GM23338 (cell line): ENCODE results near the gene ZBTB48. TPM values are rescaled to one million over a fixed set of nuclear protein-coding genes. Genes with fewer than 3 reads are reported as not detected.
A peak's percentile ranks its signal among the peaks of the same experiment; 100 is the strongest.

Experiments used
- ATAC-seq: fragments of 200-7000 bp; cut with Tn5 transposase; 3 replicates; pipeline ENCODE4 v1.9.1; 2020
- DNase-seq: peaks from one replicate; pipeline ENCODE4 v3.0.0-alpha.2; 2015; ENCODE audit warnings: low spot score
- H2AFZ ChIP-seq: fragments of 200-600 bp; sonication (generic); 2 replicates; pipeline ENCODE4 v1.8.0; 2016; ENCODE audit warnings: antibody characterized with exemption, mild to moderate bottlenecking, moderate library complexity
- H3F3A ChIP-seq: fragments of 200-600 bp; sonication (generic); replicated peaks from 2 replicates; pipeline ENCODE4 v1.8.0; 2017; ENCODE audit warnings: antibody characterized with exemption, mixed run types, low read depth
- H3K27ac ChIP-seq: fragments of 200-600 bp; sonication (generic); 2 replicates; pipeline ENCODE4 v1.6.1; 2016; ENCODE audit warnings: low read depth
- H3K27me3 ChIP-seq: fragments of 200-600 bp; sonication (generic); 2 replicates; pipeline ENCODE4 v1.8.0; 2016; ENCODE audit warnings: mild to moderate bottlenecking, mixed run types, moderate library complexity; ENCODE audit not compliant: insufficient read depth
- H3K36me3 ChIP-seq: fragments of 200-600 bp; sonication (generic); 2 replicates; pipeline ENCODE4 v1.8.0; 2016; ENCODE audit warnings: mild to moderate bottlenecking; ENCODE audit not compliant: insufficient read depth
- H3K4me1 ChIP-seq: fragments of 200-600 bp; sonication (generic); 2 replicates; pipeline ENCODE4 v1.8.0; 2016; ENCODE audit warnings: mild to moderate bottlenecking, moderate library complexity; ENCODE audit not compliant: insufficient read depth
- H3K4me2 ChIP-seq: fragments of 200-600 bp; sonication (generic); 2 replicates; pipeline ENCODE4 v1.7.1; 2017; ENCODE audit warnings: mixed run types
- H3K4me3 ChIP-seq: fragments of 200-600 bp; sonication (generic); 2 replicates; pipeline ENCODE4 v1.6.1; 2016; ENCODE audit warnings: mixed run types
- H3K79me2 ChIP-seq: fragments of 200-600 bp; sonication (generic); replicated peaks from 2 replicates; pipeline ENCODE4 v1.8.0; 2017; ENCODE audit warnings: mild to moderate bottlenecking; ENCODE audit not compliant: insufficient read depth
- H3K9me2 ChIP-seq: fragments of 200-600 bp; sonication (generic); 2 replicates; pipeline ENCODE4 v1.8.0; 2017; ENCODE audit not compliant: insufficient read depth
- H4K20me1 ChIP-seq: fragments of 200-600 bp; sonication (generic); replicated peaks from 2 replicates; pipeline ENCODE4 v1.8.0; 2017; ENCODE audit warnings: mild to moderate bottlenecking; ENCODE audit not compliant: insufficient read depth
- H3K27ac Mint-ChIP-seq: 2 replicates; pipeline ENCODE4 v1.8.0; 2020; ENCODE audit warnings: inconsistent platforms, mild to moderate bottlenecking, moderate library complexity, mixed read lengths
- H3K27me3 Mint-ChIP-seq: 3 replicates; pipeline ENCODE4 v1.8.0; 2022; ENCODE audit warnings: low read depth, mild to moderate bottlenecking, moderate library complexity, mixed read lengths, inconsistent platforms; ENCODE audit not compliant: insufficient read depth, poor library complexity
- H3K36me3 Mint-ChIP-seq: 3 replicates; pipeline ENCODE4 v1.8.0; 2021; ENCODE audit warnings: low read depth, mild to moderate bottlenecking, inconsistent platforms, moderate library complexity, mixed read lengths
- H3K4me1 Mint-ChIP-seq: 3 replicates; pipeline ENCODE4 v1.8.0; 2020; ENCODE audit warnings: mild to moderate bottlenecking, inconsistent platforms, mixed read lengths
- H3K4me3 Mint-ChIP-seq: 3 replicates; pipeline ENCODE4 v1.8.0; 2021; ENCODE audit warnings: moderate library complexity, mild to moderate bottlenecking, inconsistent platforms, mixed read lengths
- H3K9me3 Mint-ChIP-seq: 3 replicates; pipeline ENCODE4 v1.8.0; 2020; ENCODE audit warnings: moderate library complexity, mild to moderate bottlenecking, inconsistent platforms, mixed read lengths
- CREB1 ChIP-seq: fragments of 250-450 bp; sonication (Bioruptor Pico); IDR thresholded peaks from 2 replicates; pipeline ENCODE4 v1.5.0; 2020; ENCODE audit warnings: low read depth, mild to moderate bottlenecking, moderate library complexity
- EZH2phosphoT487 ChIP-seq: fragments of 200-600 bp; sonication (generic); IDR thresholded peaks from one replicate; pipeline ENCODE4 v1.8.1; 2018; ENCODE audit warnings: antibody characterized with exemption; ENCODE audit not compliant: unreplicated experiment
- JUNB ChIP-seq: IDR thresholded peaks from one replicate; pipeline ENCODE4 v1.6.1; 2016; ENCODE audit warnings: antibody characterized with exemption; ENCODE audit not compliant: unreplicated experiment
- POLR2AphosphoS5 ChIP-seq: IDR thresholded peaks from 2 replicates; pipeline ENCODE4 v1.6.1; 2016; ENCODE audit warnings: antibody characterized with exemption, low read depth
- STAT1 ChIP-seq: IDR thresholded peaks from one replicate; pipeline ENCODE4 v1.6.1; 2016; ENCODE audit warnings: antibody characterized with exemption; ENCODE audit not compliant: unreplicated experiment
- ZNF331 ChIP-seq: fragments of 250-450 bp; sonication (Bioruptor Pico); IDR thresholded peaks from 2 replicates; pipeline ENCODE4 v1.5.0; 2020; ENCODE audit warnings: low read depth, mild to moderate bottlenecking, moderate library complexity
- polyA plus RNA-seq: library from polyadenylated mRNA; unstranded; fragments of >200 nt; fragmentation: Nextera tagmentation; extraction: Ambion mirVana; gene quantifications from 2 replicates; pipeline ENCODE4 v1.2.1, GENCODE V29; 2016
- total RNA-seq: library from RNA; depleted of rRNA; stranded (reverse); fragments of >200 nt; shearing (Covaris generic); gene quantifications from 2 replicates; pipeline ENCODE4 v1.2.3, GENCODE V29; 2014
- TF ChIP-seq, protein P1 (sequence below): IDR thresholded peaks from 2 replicates; pipeline ENCODE4 v1.6.1; 2016; ENCODE audit warnings: antibody characterized with exemption
- TF ChIP-seq, protein P2 (sequence below), 2 experiments: fragments of 200-600 bp in 1 of 2; sonication (generic) in 1 of 2; conservative IDR thresholded peaks; 2 replicates each; pipeline versions ENCODE4 v1.5.1 to v1.6.1; 2016 to 2017; ENCODE audit warnings: antibody characterized with exemption in 2 of 2, low read depth in 2 of 2, mild to moderate bottlenecking in 2 of 2, moderate library complexity in 1 of 2
- TF ChIP-seq, protein P3 (sequence below): IDR thresholded peaks from one replicate; pipeline ENCODE4 v1.6.1; 2018; ENCODE audit warnings: antibody characterized with exemption; ENCODE audit not compliant: unreplicated experiment
- TF ChIP-seq, protein P4 (sequence below): fragments of 250-450 bp; sonication (Bioruptor Pico); IDR thresholded peaks from 2 replicates; pipeline ENCODE4 v1.5.0; 2020; ENCODE audit warnings: mild to moderate bottlenecking, moderate library complexity

Gene ZBTB48
- total and polyA plus RNA-seq, 2 experiments from 2014 or later = 17.3 to 25.5 TPM

DNA sequence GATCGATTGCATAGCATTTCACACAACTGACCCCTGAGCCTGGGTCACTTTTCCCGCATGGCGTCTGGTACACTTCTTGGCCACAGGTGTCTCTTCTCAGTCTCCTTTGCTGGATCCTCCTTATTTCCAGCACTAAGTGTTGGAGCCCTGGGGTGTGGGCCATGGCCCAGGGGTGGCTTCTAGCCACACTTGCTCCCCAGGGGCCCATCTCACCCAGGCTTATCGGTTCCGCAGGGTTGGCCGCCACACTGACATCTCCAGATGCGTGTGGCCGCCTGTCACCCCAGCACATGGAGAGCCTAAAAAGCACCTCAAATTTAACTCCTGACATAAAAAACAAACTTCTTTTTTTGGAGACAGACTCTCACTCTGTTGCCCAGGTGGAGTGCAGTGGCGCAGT is 47.2 kb downstream of the ZBTB48 start (continued):
- TF ChIP-seq, protein P1, sequence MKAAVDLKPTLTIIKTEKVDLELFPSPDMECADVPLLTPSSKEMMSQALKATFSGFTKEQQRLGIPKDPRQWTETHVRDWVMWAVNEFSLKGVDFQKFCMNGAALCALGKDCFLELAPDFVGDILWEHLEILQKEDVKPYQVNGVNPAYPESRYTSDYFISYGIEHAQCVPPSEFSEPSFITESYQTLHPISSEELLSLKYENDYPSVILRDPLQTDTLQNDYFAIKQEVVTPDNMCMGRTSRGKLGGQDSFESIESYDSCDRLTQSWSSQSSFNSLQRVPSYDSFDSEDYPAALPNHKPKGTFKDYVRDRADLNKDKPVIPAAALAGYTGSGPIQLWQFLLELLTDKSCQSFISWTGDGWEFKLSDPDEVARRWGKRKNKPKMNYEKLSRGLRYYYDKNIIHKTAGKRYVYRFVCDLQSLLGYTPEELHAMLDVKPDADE = no peak
- no peak for TF ChIP-seq POLR2AphosphoS5

DNA sequence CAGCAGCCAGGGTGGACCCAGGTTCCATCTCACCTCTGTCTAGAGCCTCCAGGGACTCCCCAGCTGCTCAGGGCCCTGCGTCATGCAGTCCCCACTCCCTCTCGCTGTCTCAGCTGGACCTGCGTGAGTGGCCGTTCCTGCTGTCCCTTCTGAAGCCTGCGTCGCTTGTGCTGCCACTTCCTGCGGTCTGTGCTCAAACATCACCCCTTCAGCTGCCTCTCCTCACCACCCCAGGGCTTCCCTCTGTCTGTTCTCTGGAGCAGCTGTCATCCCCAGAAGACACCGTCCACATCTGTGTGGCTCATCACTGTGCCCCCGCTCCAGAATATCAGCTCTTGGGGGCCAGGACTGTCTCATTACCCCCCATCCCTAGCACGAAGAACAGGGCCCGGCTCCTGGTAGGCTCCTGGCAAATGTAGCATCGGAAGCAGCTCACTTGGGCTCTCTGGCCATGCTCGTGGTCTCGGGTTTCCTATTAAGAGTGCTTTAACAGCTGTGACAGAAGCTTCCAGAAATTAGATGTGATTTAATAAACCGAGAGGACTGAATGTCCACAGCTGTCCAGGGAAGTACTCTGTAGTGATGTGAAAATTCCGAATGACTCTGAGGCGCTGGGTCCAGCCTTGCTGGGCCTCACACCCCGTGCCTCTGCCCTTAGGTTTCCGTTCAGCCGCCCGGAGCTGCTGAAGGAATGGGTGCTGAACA is 48.2 kb downstream of the ZBTB48 start:
- H3K4me3 Mint-ChIP-seq = peak overlapping the region; percentile 37
- no peak overlapping the region for H3K4me2 ChIP-seq
- no peak overlapping the region for H3K27ac ChIP-seq
- H3K27me3 ChIP-seq = no peaks in the 10 kb centered on the region
- peaks cover 10% of the 10 kb centered on the region for H3K4me1 ChIP-seq
- peaks cover 23% of the 10 kb centered on the region for H4K20me1 ChIP-seq
- H3K9me2 ChIP-seq = no peaks in the 10 kb centered on the region
- no peaks in the 10 kb centered on the region for H3K36me3 ChIP-seq
- H3K79me2 ChIP-seq = peaks cover 29% of the 10 kb centered on the region
- no peak overlapping the region for H3K27ac Mint-ChIP-seq
- H3K9me3 Mint-ChIP-seq = no peaks in the 10 kb centered on the region
- H2AFZ ChIP-seq = no peak overlapping the region
- H3K36me3 Mint-ChIP-seq = peaks cover 31% of the 10 kb centered on the region
- ATAC-seq = no peak
- DNase-seq = no peak
- no peak overlapping the region for H3K4me3 ChIP-seq
- peaks cover 23% of the 10 kb centered on the region for H3F3A ChIP-seq
- peaks cover 8% of the 10 kb centered on the region for H3K27me3 Mint-ChIP-seq
- H3K4me1 Mint-ChIP-seq = peaks cover 15% of the 10 kb centered on the region
- TF ChIP-seq, protein P2, sequence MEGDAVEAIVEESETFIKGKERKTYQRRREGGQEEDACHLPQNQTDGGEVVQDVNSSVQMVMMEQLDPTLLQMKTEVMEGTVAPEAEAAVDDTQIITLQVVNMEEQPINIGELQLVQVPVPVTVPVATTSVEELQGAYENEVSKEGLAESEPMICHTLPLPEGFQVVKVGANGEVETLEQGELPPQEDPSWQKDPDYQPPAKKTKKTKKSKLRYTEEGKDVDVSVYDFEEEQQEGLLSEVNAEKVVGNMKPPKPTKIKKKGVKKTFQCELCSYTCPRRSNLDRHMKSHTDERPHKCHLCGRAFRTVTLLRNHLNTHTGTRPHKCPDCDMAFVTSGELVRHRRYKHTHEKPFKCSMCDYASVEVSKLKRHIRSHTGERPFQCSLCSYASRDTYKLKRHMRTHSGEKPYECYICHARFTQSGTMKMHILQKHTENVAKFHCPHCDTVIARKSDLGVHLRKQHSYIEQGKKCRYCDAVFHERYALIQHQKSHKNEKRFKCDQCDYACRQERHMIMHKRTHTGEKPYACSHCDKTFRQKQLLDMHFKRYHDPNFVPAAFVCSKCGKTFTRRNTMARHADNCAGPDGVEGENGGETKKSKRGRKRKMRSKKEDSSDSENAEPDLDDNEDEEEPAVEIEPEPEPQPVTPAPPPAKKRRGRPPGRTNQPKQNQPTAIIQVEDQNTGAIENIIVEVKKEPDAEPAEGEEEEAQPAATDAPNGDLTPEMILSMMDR (conservative IDR thresholded peaks at IDR 0.05; ENCODE audit: low read depth in 2 of 2) = no peak
- TF ChIP-seq, protein P3, sequence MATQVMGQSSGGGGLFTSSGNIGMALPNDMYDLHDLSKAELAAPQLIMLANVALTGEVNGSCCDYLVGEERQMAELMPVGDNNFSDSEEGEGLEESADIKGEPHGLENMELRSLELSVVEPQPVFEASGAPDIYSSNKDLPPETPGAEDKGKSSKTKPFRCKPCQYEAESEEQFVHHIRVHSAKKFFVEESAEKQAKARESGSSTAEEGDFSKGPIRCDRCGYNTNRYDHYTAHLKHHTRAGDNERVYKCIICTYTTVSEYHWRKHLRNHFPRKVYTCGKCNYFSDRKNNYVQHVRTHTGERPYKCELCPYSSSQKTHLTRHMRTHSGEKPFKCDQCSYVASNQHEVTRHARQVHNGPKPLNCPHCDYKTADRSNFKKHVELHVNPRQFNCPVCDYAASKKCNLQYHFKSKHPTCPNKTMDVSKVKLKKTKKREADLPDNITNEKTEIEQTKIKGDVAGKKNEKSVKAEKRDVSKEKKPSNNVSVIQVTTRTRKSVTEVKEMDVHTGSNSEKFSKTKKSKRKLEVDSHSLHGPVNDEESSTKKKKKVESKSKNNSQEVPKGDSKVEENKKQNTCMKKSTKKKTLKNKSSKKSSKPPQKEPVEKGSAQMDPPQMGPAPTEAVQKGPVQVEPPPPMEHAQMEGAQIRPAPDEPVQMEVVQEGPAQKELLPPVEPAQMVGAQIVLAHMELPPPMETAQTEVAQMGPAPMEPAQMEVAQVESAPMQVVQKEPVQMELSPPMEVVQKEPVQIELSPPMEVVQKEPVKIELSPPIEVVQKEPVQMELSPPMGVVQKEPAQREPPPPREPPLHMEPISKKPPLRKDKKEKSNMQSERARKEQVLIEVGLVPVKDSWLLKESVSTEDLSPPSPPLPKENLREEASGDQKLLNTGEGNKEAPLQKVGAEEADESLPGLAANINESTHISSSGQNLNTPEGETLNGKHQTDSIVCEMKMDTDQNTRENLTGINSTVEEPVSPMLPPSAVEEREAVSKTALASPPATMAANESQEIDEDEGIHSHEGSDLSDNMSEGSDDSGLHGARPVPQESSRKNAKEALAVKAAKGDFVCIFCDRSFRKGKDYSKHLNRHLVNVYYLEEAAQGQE = no peak
- TF ChIP-seq ZNF331 = no peak
- TF ChIP-seq, protein P4, sequence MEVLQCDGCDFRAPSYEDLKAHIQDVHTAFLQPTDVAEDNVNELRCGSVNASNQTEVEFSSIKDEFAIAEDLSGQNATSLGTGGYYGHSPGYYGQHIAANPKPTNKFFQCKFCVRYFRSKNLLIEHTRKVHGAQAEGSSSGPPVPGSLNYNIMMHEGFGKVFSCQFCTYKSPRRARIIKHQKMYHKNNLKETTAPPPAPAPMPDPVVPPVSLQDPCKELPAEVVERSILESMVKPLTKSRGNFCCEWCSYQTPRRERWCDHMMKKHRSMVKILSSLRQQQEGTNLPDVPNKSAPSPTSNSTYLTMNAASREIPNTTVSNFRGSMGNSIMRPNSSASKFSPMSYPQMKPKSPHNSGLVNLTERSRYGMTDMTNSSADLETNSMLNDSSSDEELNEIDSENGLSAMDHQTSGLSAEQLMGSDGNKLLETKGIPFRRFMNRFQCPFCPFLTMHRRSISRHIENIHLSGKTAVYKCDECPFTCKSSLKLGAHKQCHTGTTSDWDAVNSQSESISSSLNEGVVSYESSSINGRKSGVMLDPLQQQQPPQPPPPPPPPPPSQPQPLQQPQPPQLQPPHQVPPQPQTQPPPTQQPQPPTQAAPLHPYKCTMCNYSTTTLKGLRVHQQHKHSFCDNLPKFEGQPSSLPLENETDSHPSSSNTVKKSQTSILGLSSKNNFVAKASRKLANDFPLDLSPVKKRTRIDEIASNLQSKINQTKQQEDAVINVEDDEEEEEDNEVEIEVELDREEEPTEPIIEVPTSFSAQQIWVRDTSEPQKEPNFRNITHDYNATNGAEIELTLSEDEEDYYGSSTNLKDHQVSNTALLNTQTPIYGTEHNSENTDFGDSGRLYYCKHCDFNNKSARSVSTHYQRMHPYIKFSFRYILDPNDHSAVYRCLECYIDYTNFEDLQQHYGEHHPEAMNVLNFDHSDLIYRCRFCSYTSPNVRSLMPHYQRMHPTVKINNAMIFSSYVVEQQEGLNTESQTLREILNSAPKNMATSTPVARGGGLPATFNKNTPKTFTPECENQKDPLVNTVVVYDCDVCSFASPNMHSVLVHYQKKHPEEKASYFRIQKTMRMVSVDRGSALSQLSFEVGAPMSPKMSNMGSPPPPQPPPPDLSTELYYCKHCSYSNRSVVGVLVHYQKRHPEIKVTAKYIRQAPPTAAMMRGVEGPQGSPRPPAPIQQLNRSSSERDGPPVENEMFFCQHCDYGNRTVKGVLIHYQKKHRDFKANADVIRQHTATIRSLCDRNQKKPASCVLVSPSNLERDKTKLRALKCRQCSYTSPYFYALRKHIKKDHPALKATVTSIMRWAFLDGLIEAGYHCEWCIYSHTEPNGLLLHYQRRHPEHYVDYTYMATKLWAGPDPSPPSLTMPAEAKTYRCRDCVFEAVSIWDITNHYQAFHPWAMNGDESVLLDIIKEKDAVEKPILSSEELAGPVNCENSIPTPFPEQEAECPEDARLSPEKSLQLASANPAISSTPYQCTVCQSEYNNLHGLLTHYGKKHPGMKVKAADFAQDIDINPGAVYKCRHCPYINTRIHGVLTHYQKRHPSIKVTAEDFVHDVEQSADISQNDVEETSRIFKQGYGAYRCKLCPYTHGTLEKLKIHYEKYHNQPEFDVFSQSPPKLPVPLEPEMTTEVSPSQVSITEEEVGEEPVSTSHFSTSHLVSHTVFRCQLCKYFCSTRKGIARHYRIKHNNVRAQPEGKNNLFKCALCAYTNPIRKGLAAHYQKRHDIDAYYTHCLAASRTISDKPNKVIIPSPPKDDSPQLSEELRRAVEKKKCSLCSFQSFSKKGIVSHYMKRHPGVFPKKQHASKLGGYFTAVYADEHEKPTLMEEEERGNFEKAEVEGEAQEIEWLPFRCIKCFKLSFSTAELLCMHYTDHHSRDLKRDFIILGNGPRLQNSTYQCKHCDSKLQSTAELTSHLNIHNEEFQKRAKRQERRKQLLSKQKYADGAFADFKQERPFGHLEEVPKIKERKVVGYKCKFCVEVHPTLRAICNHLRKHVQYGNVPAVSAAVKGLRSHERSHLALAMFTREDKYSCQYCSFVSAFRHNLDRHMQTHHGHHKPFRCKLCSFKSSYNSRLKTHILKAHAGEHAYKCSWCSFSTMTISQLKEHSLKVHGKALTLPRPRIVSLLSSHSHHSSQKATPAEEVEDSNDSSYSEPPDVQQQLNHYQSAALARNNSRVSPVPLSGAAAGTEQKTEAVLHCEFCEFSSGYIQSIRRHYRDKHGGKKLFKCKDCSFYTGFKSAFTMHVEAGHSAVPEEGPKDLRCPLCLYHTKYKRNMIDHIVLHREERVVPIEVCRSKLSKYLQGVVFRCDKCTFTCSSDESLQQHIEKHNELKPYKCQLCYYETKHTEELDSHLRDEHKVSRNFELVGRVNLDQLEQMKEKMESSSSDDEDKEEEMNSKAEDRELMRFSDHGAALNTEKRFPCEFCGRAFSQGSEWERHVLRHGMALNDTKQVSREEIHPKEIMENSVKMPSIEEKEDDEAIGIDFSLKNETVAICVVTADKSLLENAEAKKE (CRISPR knock-in tag) = no peak
- TF ChIP-seq JUNB = no peak
- TF ChIP-seq, protein P1 = no peak
- TF ChIP-seq POLR2AphosphoS5 = no peak
- TF ChIP-seq EZH2phosphoT487 = no peak
- TF ChIP-seq CREB1 (CRISPR knock-in tag) = no peak
- TF ChIP-seq STAT1 = no peak
